ENCODE results near the gene SDHA.
"Not testable (repeated sequence)": the region's sequence is repeated elsewhere in the genome, so short reads cannot be mapped to it uniquely, and the experiment has no call there.

Gene SDHA

DNA sequence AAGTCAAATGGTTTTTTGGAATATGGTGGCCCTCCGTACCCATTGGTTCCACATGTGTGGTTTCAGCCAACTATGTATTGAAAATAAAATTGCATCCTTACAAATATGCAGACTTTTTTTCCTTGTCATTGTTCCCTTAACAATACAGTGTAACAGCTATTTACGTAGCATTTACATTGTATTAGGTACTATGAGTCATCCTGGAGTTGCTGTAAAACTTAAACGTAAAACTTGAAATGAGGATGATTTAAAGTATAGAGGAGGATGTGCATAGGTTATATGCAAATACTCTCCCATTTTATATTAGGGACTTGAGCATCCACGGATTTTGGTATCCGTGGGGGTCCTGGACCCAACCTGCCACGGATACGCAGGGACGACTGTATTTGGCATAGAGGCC, 16.3 kb downstream of the SDHA start:
- no peak overlapping the region for H3K9ac ChIP-seq (ENCODE audit: low read depth, low read length)
- H3K4me3 ChIP-seq (ENCODE audit: low read length) = no peak overlapping the region
- H3K27me3 ChIP-seq (ENCODE audit: control insufficient read depth, insufficient read depth, low read length) = no peaks in the 10 kb centered on the region
- no peaks in the 10 kb centered on the region for H3K9me3 ChIP-seq (replicated peaks; ENCODE audit: low read length)
- peaks cover 41% of the 10 kb centered on the region for H3K36me3 ChIP-seq (ENCODE audit: insufficient read depth, low read length)
- no peaks in the 10 kb centered on the region for H3K4me1 ChIP-seq (ENCODE audit: control insufficient read depth, insufficient read depth, low read length)
- no peak overlapping the region for H3K4me2 ChIP-seq (ENCODE audit: low read length)

DNA sequence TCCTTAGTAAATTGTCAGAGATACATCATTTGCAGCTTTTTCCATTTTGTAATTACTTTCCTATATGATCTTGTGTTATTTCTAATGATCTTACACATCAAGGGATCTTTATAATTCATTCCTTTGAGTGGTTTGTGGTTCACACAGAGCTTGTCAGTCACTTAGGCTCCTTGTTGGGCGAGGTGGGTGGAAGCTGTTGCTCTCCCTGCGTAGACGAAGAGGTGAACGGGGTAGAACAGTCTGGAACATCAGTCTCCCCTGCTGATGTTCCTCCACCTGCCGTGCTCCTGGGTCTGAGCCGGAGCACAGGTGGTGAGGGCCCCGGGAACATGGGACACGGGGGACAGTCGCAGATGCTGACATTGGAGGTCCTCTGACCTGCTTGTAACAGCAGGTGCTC, 17.4 kb downstream of the SDHA start:
- H3K4me1 ChIP-seq (ENCODE audit: control insufficient read depth, insufficient read depth, low read length); H3K9me3 ChIP-seq (replicated peaks; ENCODE audit: low read length); H3K9ac ChIP-seq (ENCODE audit: low read depth, low read length); H3K4me2 ChIP-seq (ENCODE audit: low read length); H3K27me3 ChIP-seq (ENCODE audit: control insufficient read depth, insufficient read depth, low read length); H3K4me3 ChIP-seq (ENCODE audit: low read length): not testable (repeated sequence)
- H3K36me3 ChIP-seq (ENCODE audit: insufficient read depth, low read length) = peaks cover 38% of the 10 kb centered on the region

DNA sequence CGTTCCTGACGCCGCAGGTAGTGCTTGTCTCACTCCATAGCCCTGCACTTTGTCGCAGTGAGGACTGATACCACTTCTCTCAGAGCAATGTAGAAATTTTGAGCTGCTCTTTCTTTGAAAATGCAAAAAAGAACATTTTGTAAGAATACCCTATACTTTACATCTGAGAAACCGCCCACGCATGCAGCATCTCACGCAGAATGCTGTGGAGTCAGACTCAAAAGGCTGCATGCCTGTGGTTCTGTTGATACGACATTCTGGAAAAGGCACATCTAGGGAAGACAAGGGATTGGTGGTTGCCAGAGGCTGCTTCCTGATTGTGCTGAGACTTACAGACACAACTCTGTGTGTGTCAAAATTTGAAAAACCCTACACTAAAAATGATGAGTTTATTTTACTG, 19.8 kb downstream of the SDHA start:
- H3K27me3 ChIP-seq (ENCODE audit: control insufficient read depth, insufficient read depth, low read length); H3K9ac ChIP-seq (ENCODE audit: low read depth, low read length); H3K9me3 ChIP-seq (replicated peaks; ENCODE audit: low read length); H3K4me2 ChIP-seq (ENCODE audit: low read length); H3K4me3 ChIP-seq (ENCODE audit: low read length); H3K4me1 ChIP-seq (ENCODE audit: control insufficient read depth, insufficient read depth, low read length): not testable (repeated sequence)
- H3K36me3 ChIP-seq (ENCODE audit: insufficient read depth, low read length) = peaks cover 36% of the 10 kb centered on the region

DNA sequence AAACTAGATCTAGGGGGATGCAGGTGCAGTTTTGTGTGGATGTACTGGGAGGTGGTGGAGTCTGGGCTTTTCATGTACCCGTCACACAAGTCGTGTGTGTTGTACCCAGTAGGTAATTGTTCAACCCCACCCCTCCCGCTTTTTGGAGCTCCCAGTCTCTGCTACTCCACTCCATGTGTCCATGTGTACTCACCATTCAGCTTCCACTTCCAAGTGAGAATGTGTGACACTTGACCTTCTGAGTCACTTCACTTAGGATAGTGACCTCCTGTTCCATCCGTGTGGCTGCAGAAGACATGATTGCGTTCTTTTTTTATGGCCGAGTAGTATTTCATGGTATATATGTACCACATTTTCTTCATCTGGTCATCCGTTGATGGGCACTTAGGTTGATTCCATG, 22.4 kb downstream of the SDHA start:
- not testable (repeated sequence) for H3K9me3 ChIP-seq (replicated peaks; ENCODE audit: low read length); H3K4me1 ChIP-seq (ENCODE audit: control insufficient read depth, insufficient read depth, low read length); H3K27me3 ChIP-seq (ENCODE audit: control insufficient read depth, insufficient read depth, low read length); H3K9ac ChIP-seq (ENCODE audit: low read depth, low read length); H3K4me3 ChIP-seq (ENCODE audit: low read length); H3K4me2 ChIP-seq (ENCODE audit: low read length)
- H3K36me3 ChIP-seq (ENCODE audit: insufficient read depth, low read length) = peaks cover 23% of the 10 kb centered on the region

DNA sequence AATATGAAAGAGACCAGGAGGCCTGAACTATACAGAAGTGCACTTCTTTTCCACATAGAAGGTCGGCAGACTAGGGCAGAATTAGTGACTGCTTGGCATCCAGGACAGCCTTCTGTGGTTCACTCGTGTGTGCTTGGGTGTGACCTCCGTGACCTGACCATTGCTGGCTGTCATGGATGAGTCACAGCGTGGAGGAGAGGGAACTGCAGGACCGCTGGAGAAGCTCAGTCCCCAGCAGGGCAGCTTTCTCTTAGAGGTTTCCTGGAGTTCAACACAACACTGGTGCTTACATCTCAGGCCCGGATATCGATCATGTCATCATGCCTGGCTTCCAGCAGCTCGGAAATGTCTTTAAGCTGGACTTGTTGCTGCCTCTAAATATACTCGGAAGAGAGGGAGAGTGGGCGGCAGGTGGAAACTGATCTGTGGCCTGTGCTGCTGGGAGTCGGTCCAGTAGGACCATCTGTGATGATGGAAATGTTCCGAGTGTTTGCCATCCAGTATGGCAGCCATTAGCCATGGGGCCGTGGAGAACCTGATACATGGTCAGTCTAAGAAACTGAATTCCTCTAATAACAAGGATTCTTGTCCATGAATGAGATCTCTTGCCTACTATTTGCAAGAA, 23.0 kb downstream of the SDHA start:
- H3K4me1 ChIP-seq (ENCODE audit: control insufficient read depth, insufficient read depth, low read length); H3K9ac ChIP-seq (ENCODE audit: low read depth, low read length); H3K27me3 ChIP-seq (ENCODE audit: control insufficient read depth, insufficient read depth, low read length); H3K4me2 ChIP-seq (ENCODE audit: low read length); H3K4me3 ChIP-seq (ENCODE audit: low read length); H3K9me3 ChIP-seq (replicated peaks; ENCODE audit: low read length): not testable (repeated sequence)
- peaks cover 22% of the 10 kb centered on the region for H3K36me3 ChIP-seq (ENCODE audit: insufficient read depth, low read length)

DNA sequence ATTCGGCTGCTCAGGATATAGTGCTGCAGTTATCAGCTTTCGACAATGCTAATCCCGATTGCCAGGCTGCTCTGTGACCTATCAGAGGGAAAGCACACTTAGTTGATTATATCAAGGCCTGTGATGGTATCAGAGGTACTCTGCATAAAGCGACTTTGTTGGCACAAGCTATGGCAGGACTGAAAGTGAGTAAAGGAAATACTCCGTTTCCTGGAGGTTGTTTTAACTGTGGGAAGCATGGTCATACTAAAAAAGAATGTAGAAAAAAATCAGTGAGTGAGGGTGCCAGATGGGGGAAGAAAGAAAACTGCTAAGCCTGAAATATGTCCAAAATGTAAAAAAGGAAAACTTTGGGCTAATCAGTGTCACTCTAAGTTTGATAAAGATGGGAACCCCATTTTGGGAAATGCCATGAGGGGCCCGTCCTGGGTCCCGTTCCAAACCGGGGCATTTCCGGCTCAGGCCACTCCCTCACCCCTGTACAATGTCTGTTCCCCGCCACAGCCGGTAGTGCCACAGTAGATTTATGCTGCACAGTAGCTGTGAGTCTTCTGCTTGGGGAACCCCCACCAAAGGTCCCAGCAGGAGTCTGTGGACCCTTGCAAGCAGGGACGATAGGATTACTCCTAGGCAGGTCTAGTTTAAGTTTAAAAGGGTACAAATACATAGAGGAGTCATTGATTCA, 25.7 kb downstream of the SDHA start:
- not testable (repeated sequence) for H3K4me1 ChIP-seq (ENCODE audit: control insufficient read depth, insufficient read depth, low read length); H3K9ac ChIP-seq (ENCODE audit: low read depth, low read length); H3K27me3 ChIP-seq (ENCODE audit: control insufficient read depth, insufficient read depth, low read length); H3K9me3 ChIP-seq (replicated peaks; ENCODE audit: low read length); H3K4me2 ChIP-seq (ENCODE audit: low read length); H3K4me3 ChIP-seq (ENCODE audit: low read length)
- peaks cover 35% of the 10 kb centered on the region for H3K36me3 ChIP-seq (ENCODE audit: insufficient read depth, low read length)

DNA sequence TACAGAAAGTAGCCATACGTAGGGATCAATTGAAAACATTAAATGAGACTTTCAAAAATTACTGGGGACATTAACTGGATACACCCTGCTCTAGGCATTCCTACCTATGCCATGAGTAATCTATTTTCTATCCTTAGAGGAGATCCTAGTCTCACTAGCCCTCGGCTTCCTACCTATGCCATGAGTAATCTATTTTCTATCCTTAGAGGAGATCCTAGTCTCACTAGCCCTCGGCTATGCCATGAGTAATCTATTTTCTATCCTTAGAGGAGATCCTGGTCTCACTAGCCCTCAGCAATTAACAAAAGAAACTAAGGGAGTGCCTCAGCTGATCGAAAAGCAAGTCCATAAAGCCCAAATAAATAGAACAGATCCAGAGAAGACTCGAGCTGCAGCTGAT, 27.6 kb downstream of the SDHA start:
- H3K9ac ChIP-seq (ENCODE audit: low read depth, low read length); H3K4me2 ChIP-seq (ENCODE audit: low read length); H3K9me3 ChIP-seq (replicated peaks; ENCODE audit: low read length); H3K4me1 ChIP-seq (ENCODE audit: control insufficient read depth, insufficient read depth, low read length); H3K4me3 ChIP-seq (ENCODE audit: low read length); H3K27me3 ChIP-seq (ENCODE audit: control insufficient read depth, insufficient read depth, low read length): not testable (repeated sequence)
- H3K36me3 ChIP-seq (ENCODE audit: insufficient read depth, low read length) = peaks cover 26% of the 10 kb centered on the region

DNA sequence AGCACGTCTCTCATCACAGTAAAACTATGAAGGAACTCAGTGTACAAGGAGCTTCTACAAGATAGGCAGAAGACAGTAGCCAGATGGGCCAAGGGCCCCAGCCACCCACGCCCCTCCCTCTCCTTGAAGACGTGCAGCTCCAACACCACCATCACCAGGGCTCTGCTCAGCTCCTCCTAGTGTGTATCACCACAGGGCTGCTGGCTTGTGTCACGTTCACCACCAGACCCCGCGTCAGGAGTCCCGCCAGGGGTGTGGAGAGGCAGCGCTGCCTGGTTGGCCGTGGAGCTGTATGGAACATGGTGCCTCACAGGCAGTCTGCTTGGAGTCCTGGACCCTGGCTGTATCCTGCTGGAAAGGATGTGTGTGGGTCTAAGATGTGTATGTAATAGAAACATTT, 32.3 kb downstream of the SDHA start:
- H3K27me3 ChIP-seq (ENCODE audit: control insufficient read depth, insufficient read depth, low read length); H3K9me3 ChIP-seq (replicated peaks; ENCODE audit: low read length); H3K4me3 ChIP-seq (ENCODE audit: low read length); H3K4me1 ChIP-seq (ENCODE audit: control insufficient read depth, insufficient read depth, low read length); H3K4me2 ChIP-seq (ENCODE audit: low read length); H3K9ac ChIP-seq (ENCODE audit: low read depth, low read length): not testable (repeated sequence)
- H3K36me3 ChIP-seq (ENCODE audit: insufficient read depth, low read length) = peaks cover 26% of the 10 kb centered on the region

DNA sequence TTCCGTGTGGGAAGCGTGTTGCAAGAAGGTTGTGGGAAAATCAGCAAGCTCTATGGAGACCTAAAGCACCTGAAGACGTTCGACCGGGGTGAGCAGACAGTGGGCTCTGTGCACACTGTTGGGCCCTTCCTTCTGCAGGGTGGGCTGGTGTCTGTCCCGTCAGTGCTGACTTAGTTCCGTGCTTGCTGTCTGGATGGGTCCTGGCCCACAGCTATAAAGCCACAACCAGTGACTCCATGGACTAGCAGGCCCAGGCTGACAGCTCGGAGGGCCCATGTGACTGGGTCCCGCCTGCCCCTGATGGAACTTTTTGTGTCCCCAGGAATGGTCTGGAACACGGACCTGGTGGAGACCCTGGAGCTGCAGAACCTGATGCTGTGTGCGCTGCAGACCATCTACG, 32.9 kb downstream of the SDHA start:
- H3K36me3 ChIP-seq (ENCODE audit: insufficient read depth, low read length) = peaks cover 26% of the 10 kb centered on the region
- H3K4me3 ChIP-seq (ENCODE audit: low read length); H3K4me2 ChIP-seq (ENCODE audit: low read length); H3K9me3 ChIP-seq (replicated peaks; ENCODE audit: low read length); H3K4me1 ChIP-seq (ENCODE audit: control insufficient read depth, insufficient read depth, low read length); H3K9ac ChIP-seq (ENCODE audit: low read depth, low read length); H3K27me3 ChIP-seq (ENCODE audit: control insufficient read depth, insufficient read depth, low read length): not testable (repeated sequence)

DNA sequence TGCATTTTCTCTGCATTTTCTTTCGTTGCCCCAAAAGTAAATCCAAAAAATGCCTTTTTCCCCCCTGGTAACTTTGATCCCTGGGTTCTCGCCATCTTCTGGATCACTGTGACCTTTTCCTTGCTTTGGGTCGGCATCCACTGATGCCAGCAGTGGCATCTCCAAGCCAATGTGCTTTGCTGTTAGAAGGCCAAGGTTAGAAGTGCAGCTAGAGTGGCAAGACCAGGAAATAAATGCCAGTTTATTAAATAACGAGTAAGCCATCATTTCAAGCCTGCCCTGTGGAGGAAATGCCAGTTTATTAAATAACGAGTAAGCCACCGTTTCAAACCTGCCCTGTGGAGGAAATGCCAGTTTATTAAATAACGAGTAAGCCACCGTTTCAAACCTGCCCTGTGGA, 33.4 kb downstream of the SDHA start:
- H3K36me3 ChIP-seq (ENCODE audit: insufficient read depth, low read length) = peaks cover 30% of the 10 kb centered on the region
- not testable (repeated sequence) for H3K9me3 ChIP-seq (replicated peaks; ENCODE audit: low read length); H3K27me3 ChIP-seq (ENCODE audit: control insufficient read depth, insufficient read depth, low read length); H3K4me3 ChIP-seq (ENCODE audit: low read length); H3K9ac ChIP-seq (ENCODE audit: low read depth, low read length); H3K4me2 ChIP-seq (ENCODE audit: low read length); H3K4me1 ChIP-seq (ENCODE audit: control insufficient read depth, insufficient read depth, low read length)

DNA sequence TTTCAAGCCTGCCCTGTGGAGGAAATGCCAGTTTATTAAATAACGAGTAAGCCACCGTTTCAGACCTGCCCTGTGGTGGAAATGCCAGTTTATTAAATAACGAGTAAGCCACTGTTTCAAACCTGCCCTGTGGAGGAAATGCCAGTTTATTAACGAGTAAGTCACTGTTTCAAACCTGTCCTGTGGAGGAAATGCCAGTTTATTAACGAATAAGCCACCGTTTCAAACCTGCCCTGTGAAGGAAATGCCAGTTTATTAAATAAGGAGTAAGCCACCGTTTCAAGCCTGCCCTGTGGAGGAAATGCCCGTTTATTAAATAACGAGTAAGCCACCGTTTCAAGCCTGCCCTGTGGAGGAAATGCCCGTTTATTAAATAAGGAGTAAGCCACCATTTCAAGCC, 33.9 kb downstream of the SDHA start:
- not testable (repeated sequence) for H3K4me2 ChIP-seq (ENCODE audit: low read length); H3K27me3 ChIP-seq (ENCODE audit: control insufficient read depth, insufficient read depth, low read length); H3K9me3 ChIP-seq (replicated peaks; ENCODE audit: low read length); H3K4me1 ChIP-seq (ENCODE audit: control insufficient read depth, insufficient read depth, low read length); H3K9ac ChIP-seq (ENCODE audit: low read depth, low read length); H3K4me3 ChIP-seq (ENCODE audit: low read length)
- peaks cover 32% of the 10 kb centered on the region for H3K36me3 ChIP-seq (ENCODE audit: insufficient read depth, low read length)

DNA sequence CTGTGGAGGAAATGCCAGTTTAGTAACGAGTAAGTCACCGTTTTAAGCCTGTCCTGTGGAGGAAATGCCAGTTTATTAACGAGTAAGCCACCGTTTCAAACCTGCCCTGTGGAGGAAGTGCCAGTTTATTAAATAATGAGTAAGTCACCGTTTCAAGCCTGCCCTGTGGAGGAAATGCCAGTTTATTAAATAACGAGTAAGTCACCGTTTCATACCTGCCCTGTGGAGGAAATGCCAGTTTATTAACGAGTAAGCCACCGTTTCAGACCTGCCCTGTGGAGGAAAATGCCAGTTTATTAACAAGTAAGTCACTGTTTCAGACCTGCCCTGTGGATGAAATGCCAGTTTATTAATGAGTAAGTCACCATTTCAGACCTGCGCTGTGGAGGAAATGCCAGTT, 34.4 kb downstream of the SDHA start:
- H3K4me1 ChIP-seq (ENCODE audit: control insufficient read depth, insufficient read depth, low read length) = no peaks in the 10 kb centered on the region
- no peak overlapping the region for H3K9ac ChIP-seq (ENCODE audit: low read depth, low read length)
- peaks cover 34% of the 10 kb centered on the region for H3K36me3 ChIP-seq (ENCODE audit: insufficient read depth, low read length)
- H3K4me3 ChIP-seq (ENCODE audit: low read length) = no peak overlapping the region
- H3K4me2 ChIP-seq (ENCODE audit: low read length) = no peak overlapping the region
- no peaks in the 10 kb centered on the region for H3K27me3 ChIP-seq (ENCODE audit: control insufficient read depth, insufficient read depth, low read length)
- no peaks in the 10 kb centered on the region for H3K9me3 ChIP-seq (replicated peaks; ENCODE audit: low read length)
